GM23338 (cell line): ENCODE measurements around the gene ZDHHC3. TPM values are rescaled to one million over a fixed set of nuclear protein-coding genes. Genes with fewer than 3 reads are reported as not detected.

Source experiments
- ATAC-seq: fragments of 200-7000 bp; cut with Tn5 transposase; 3 replicates; pipeline ENCODE4 v1.9.1; 2020
- DNase-seq: peaks from one replicate; pipeline ENCODE4 v3.0.0-alpha.2; 2015; ENCODE audit warnings: low spot score
- H2AFZ ChIP-seq: fragments of 200-600 bp; sonication (generic); 2 replicates; pipeline ENCODE4 v1.8.0; 2016; ENCODE audit warnings: antibody characterized with exemption, mild to moderate bottlenecking, moderate library complexity
- H3F3A ChIP-seq: fragments of 200-600 bp; sonication (generic); replicated peaks from 2 replicates; pipeline ENCODE4 v1.8.0; 2017; ENCODE audit warnings: antibody characterized with exemption, mixed run types, low read depth
- H3K27ac ChIP-seq: fragments of 200-600 bp; sonication (generic); 2 replicates; pipeline ENCODE4 v1.6.1; 2016; ENCODE audit warnings: low read depth
- H3K27me3 ChIP-seq: fragments of 200-600 bp; sonication (generic); 2 replicates; pipeline ENCODE4 v1.8.0; 2016; ENCODE audit warnings: mild to moderate bottlenecking, mixed run types, moderate library complexity; ENCODE audit not compliant: insufficient read depth
- H3K36me3 ChIP-seq: fragments of 200-600 bp; sonication (generic); 2 replicates; pipeline ENCODE4 v1.8.0; 2016; ENCODE audit warnings: mild to moderate bottlenecking; ENCODE audit not compliant: insufficient read depth
- H3K4me1 ChIP-seq: fragments of 200-600 bp; sonication (generic); 2 replicates; pipeline ENCODE4 v1.8.0; 2016; ENCODE audit warnings: mild to moderate bottlenecking, moderate library complexity; ENCODE audit not compliant: insufficient read depth
- H3K4me2 ChIP-seq: fragments of 200-600 bp; sonication (generic); 2 replicates; pipeline ENCODE4 v1.7.1; 2017; ENCODE audit warnings: mixed run types
- H3K4me3 ChIP-seq: fragments of 200-600 bp; sonication (generic); 2 replicates; pipeline ENCODE4 v1.6.1; 2016; ENCODE audit warnings: mixed run types
- H3K79me2 ChIP-seq: fragments of 200-600 bp; sonication (generic); replicated peaks from 2 replicates; pipeline ENCODE4 v1.8.0; 2017; ENCODE audit warnings: mild to moderate bottlenecking; ENCODE audit not compliant: insufficient read depth
- H3K9me2 ChIP-seq: fragments of 200-600 bp; sonication (generic); 2 replicates; pipeline ENCODE4 v1.8.0; 2017; ENCODE audit not compliant: insufficient read depth
- H4K20me1 ChIP-seq: fragments of 200-600 bp; sonication (generic); replicated peaks from 2 replicates; pipeline ENCODE4 v1.8.0; 2017; ENCODE audit warnings: mild to moderate bottlenecking; ENCODE audit not compliant: insufficient read depth
- H3K27ac Mint-ChIP-seq: 2 replicates; pipeline ENCODE4 v1.8.0; 2020; ENCODE audit warnings: inconsistent platforms, mild to moderate bottlenecking, moderate library complexity, mixed read lengths
- H3K27me3 Mint-ChIP-seq: 3 replicates; pipeline ENCODE4 v1.8.0; 2022; ENCODE audit warnings: low read depth, mild to moderate bottlenecking, moderate library complexity, mixed read lengths, inconsistent platforms; ENCODE audit not compliant: insufficient read depth, poor library complexity
- H3K36me3 Mint-ChIP-seq: 3 replicates; pipeline ENCODE4 v1.8.0; 2021; ENCODE audit warnings: low read depth, mild to moderate bottlenecking, inconsistent platforms, moderate library complexity, mixed read lengths
- H3K4me1 Mint-ChIP-seq: 3 replicates; pipeline ENCODE4 v1.8.0; 2020; ENCODE audit warnings: mild to moderate bottlenecking, inconsistent platforms, mixed read lengths
- H3K4me3 Mint-ChIP-seq: 3 replicates; pipeline ENCODE4 v1.8.0; 2021; ENCODE audit warnings: moderate library complexity, mild to moderate bottlenecking, inconsistent platforms, mixed read lengths
- H3K9me3 Mint-ChIP-seq: 3 replicates; pipeline ENCODE4 v1.8.0; 2020; ENCODE audit warnings: moderate library complexity, mild to moderate bottlenecking, inconsistent platforms, mixed read lengths
- EZH2 ChIP-seq: fragments of 200-600 bp; sonication (generic); IDR thresholded peaks from one replicate; pipeline ENCODE4 v1.8.0; 2017; ENCODE audit warnings: antibody characterized with exemption, mild to moderate bottlenecking, low read depth; ENCODE audit not compliant: unreplicated experiment
- EZH2phosphoT487 ChIP-seq: fragments of 200-600 bp; sonication (generic); IDR thresholded peaks from one replicate; pipeline ENCODE4 v1.8.1; 2018; ENCODE audit warnings: antibody characterized with exemption; ENCODE audit not compliant: unreplicated experiment
- JUNB ChIP-seq: IDR thresholded peaks from one replicate; pipeline ENCODE4 v1.6.1; 2016; ENCODE audit warnings: antibody characterized with exemption; ENCODE audit not compliant: unreplicated experiment
- NANOG ChIP-seq: IDR thresholded peaks from 2 replicates; pipeline ENCODE4 v1.6.1; 2016; ENCODE audit warnings: antibody characterized with exemption, borderline replicate concordance
- STAT1 ChIP-seq: IDR thresholded peaks from one replicate; pipeline ENCODE4 v1.6.1; 2016; ENCODE audit warnings: antibody characterized with exemption; ENCODE audit not compliant: unreplicated experiment
- ZNF331 ChIP-seq: fragments of 250-450 bp; sonication (Bioruptor Pico); IDR thresholded peaks from 2 replicates; pipeline ENCODE4 v1.5.0; 2020; ENCODE audit warnings: low read depth, mild to moderate bottlenecking, moderate library complexity
- ZNF462 ChIP-seq: fragments of 250-450 bp; sonication (Bioruptor Pico); IDR thresholded peaks from 2 replicates; pipeline ENCODE4 v1.5.0; 2020; ENCODE audit warnings: mild to moderate bottlenecking, moderate library complexity
- polyA plus RNA-seq: library from polyadenylated mRNA; unstranded; fragments of >200 nt; fragmentation: Nextera tagmentation; extraction: Ambion mirVana; gene quantifications from 2 replicates; pipeline ENCODE4 v1.2.1, GENCODE V29; 2016
- total RNA-seq: library from RNA; depleted of rRNA; stranded (reverse); fragments of >200 nt; shearing (Covaris generic); gene quantifications from 2 replicates; pipeline ENCODE4 v1.2.3, GENCODE V29; 2014
- TF ChIP-seq, protein P1 (sequence below), 2 experiments: fragments of 200-600 bp in 1 of 2; sonication (generic) in 1 of 2; conservative IDR thresholded peaks; 2 replicates each; pipeline versions ENCODE4 v1.5.1 to v1.6.1; 2016 to 2017; ENCODE audit warnings: antibody characterized with exemption in 2 of 2, low read depth in 2 of 2, mild to moderate bottlenecking in 2 of 2, moderate library complexity in 1 of 2

The ZDHHC3 gene
- total and polyA plus RNA-seq, 2 experiments from 2014 or later, result 28.9 to 84.2 TPM

DNA sequence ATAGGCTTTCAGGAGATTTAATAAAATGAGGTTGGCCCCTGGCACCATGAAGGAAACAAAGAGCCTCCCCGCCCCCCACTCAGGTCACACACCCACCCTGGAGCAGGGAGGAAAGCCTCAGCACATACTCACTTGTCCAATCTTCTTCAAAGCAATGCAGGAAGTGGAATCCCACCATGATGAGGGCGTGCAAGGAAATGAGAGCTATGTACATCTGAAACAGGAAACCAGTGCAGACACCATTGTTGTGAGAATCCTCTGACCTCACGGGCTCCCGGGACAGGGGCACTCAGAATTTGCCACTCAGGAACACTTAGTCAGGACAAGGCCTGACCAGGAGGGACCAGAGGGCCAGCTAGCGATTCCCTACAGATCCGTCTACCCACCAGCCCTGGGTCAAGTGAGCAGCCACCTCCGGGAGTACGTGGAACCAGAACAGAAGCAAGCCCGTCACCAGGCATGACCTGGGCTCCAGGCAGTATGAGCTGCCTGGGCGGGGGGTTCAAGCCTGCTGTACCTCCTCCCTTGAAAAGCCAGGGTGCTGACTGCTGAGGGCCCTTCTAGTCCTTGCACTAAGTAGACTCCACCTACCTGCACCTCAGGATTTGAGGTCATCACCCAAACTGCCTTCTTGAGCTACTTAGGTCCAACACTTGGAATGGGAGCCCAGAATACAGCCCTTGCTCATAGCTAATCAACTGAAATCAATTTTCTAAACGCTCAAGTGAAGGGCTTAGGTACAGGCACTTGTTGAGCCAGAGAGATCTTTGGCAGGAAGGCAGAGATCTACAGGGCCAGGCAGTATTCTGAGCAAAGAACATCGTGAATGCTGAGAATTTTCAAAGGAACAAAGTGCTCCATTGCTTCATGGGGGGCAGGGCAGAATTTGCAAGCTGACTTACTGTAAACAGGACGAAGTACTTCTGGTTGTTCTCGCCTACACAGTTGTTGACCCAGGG is 42.7 kb downstream of the ZDHHC3 start:
- H3K36me3 Mint-ChIP-seq, result peaks cover 54% of the 10 kb centered on the region
- Histone ChIP-seq H3F3A (no peaks in the 10 kb centered on the region), H3K36me3 (peaks cover 11% of the 10 kb centered on the region), H4K20me1 (0 out of 2 replicates have a peak, but pooled peaks cover 2% of the 10 kb centered on the region), H3K4me2 (no peak overlapping the region), H3K27ac (no peak overlapping the region; the same call in 1 of the 2 replicates), H3K4me1 (no peaks in the 10 kb centered on the region), H2AFZ (no peak overlapping the region), H3K27me3 (no peaks in the 10 kb centered on the region), H3K79me2 (no peaks in the 10 kb centered on the region; the same call in 1 of the 2 replicates), H3K9me2 (no peaks in the 10 kb centered on the region), H3K4me3 (no peak overlapping the region)
- peaks cover 15% of the 10 kb centered on the region for H3K4me1 Mint-ChIP-seq
- DNase-seq (no peak), ATAC-seq (no peak)
- peak overlapping the region; percentile 72 for H3K27ac Mint-ChIP-seq
- peaks cover 8% of the 10 kb centered on the region for H3K27me3 Mint-ChIP-seq
- no peak overlapping the region for H3K4me3 Mint-ChIP-seq
- TF ChIP-seq ZNF331 (CRISPR knock-in tag), result no peak
- no peak for TF ChIP-seq EZH2phosphoT487
- TF ChIP-seq STAT1, result no peak
- TF ChIP-seq NANOG, result no peak
- TF ChIP-seq EZH2, result no peak
- TF ChIP-seq JUNB, result no peak
- TF ChIP-seq ZNF462 (CRISPR knock-in tag), result no peak
- TF ChIP-seq, protein P1, sequence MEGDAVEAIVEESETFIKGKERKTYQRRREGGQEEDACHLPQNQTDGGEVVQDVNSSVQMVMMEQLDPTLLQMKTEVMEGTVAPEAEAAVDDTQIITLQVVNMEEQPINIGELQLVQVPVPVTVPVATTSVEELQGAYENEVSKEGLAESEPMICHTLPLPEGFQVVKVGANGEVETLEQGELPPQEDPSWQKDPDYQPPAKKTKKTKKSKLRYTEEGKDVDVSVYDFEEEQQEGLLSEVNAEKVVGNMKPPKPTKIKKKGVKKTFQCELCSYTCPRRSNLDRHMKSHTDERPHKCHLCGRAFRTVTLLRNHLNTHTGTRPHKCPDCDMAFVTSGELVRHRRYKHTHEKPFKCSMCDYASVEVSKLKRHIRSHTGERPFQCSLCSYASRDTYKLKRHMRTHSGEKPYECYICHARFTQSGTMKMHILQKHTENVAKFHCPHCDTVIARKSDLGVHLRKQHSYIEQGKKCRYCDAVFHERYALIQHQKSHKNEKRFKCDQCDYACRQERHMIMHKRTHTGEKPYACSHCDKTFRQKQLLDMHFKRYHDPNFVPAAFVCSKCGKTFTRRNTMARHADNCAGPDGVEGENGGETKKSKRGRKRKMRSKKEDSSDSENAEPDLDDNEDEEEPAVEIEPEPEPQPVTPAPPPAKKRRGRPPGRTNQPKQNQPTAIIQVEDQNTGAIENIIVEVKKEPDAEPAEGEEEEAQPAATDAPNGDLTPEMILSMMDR (conservative IDR thresholded peaks at IDR 0.05; ENCODE audit: low read depth in 2 of 2), result no peak
- H3K9me3 Mint-ChIP-seq, result no peaks in the 10 kb centered on the region
